NCI-H226 (cell line): ENCODE measurements around the gene LRBA.

Experiments used
- DNase-seq: peaks from one replicate; pipeline ENCODE4 v3.0.0-alpha.2; 2015

LRBA gene

GRCh38 chr4:150867148-150867547, 147.9 kb downstream of the LRBA start:
- peak; percentile 52 for DNase-seq

DNA sequence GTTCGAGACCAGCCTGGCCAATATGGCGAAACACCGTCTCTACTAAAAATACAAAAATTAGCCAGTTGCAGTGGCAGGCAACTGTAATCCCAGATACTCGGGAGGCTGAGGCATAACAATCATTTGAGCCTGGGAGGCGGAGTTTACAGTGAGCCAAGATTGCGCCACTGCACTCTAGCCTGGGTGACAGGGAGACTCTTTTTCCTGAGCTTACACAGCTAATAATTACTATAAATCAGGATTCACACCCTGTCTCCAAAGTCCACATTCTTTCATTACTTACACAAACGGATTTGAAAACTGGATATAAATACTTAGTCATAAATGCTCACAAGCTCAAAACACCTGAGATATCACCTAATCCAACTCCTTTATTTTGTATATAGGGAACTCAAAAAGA, 151.6 kb downstream of the LRBA start:
- DNase-seq, result no peak

DNA sequence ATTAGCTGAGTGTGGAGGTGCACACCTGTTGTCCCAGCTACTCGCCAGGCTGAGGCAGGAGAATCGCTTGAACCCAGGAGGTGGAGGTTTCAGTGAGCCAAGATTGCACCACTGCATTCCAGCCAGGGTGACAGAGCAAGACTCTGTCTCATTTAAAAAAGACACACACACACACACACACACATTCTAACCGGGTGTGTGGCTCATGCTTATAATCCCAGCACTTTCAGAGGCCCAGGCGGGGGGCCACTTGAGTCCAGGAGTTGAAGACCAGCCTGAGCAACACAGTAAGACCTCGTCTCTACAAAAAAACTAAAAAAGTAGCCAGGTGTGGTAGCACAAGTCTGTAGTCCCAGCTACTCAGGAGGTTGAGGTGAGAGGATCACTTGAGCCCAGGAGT, 152.3 kb downstream of the LRBA start:
- no peak for DNase-seq

DNA sequence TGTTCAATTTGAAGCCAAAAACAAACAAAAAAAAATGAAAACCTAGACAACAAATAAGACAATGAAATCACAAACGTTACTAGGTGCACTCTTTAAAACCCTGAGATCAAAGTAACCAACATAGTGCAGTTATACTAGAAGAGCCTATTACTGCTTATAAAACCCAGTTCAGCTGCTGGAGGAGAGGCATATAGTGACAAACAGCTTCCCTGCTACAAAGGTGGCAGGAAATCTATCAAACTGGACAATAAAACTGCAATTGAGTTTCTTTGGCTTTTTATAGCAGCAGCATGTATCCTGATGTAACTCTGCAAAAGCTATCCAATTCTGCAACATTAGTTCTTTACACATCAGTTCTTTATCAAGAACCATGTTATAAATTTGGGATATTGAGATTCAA, 155.6 kb downstream of the LRBA start:
- no peak for DNase-seq

DNA sequence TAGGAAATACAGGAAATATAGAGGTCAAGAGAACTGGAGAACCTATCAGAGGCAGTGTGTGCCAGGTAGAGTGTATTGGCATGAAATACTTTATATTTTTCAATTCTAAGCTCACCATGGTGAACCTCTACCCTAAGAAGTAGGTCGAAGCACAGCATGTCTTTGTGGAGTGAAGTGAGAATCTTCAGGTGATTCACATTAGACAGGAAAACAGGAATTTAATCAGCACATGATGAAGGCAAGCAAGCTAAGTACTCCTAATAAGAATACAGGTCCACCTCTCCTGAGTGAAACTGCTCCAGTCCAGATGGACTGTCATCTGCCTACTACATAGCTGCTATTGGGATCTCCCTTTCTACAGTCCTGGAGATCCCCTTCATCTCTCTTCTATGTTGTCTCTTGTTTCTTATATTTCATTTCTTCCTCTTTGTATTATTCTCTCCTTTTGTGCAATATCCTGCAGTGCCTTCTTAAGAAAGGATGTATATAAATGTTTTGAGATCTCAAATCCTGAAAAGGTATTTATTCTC, 159.0 kb downstream of the LRBA start:
- DNase-seq, result no peak

DNA sequence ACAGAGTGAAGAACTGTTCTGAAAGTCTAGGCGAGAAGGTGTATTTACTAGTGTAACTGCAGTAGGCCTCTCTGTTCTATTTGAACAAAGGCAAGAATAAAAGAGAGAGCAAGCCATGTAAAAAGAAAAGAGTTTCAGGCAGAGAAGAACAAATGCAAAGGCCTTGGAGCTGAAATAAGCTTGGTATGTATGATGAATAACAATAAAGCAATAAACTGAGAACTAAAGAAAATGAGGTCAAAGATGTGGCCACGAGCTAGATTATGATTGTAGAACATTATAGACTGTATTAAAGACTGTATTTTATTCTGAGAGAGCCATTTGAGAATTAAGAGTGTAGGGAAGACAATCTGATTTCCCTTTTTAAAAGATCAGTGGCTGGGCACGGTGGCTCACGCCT, 160.5 kb downstream of the LRBA start:
- DNase-seq, result no peak

DNA sequence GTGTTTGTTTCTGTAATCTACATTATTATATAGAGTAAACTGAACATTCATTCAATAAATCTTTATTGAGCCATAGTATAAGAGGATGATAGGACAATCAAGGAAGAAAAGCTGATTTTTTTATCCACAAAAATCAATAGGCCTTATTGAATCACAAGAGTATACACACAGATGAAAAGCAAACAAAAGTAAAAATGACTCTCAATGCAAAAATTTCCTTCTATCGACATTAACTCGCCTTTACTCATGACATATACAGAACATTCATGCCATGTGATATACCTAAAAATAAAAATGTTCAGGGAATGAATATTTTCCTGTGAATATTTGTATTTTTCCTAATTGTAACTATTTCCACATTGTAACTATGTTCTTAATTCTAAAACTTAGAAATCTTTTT, 161.2 kb downstream of the LRBA start:
- no peak for DNase-seq

DNA sequence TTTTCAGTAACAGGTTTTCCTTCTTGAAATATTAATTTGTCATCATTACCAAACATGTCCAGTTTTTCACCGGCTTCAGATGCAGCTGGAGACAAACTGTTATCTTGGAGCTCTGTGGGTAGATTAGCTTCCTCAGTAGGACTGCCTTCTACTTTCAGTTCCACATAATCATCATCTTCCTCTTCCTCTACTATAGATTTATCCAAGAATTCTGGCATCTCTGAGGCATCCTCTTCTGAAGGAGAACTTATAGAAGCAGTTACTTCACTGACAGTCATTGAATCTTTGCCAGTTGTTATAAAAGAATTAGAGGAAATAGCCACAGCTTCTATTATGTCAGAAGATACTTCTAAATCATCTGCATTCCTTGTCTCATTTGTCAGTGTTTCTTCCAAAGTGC, 162.9 kb downstream of the LRBA start:
- DNase-seq, result peak; percentile 3

- peak; percentile 67 for DNase-seq
Observed at GRCh38 chr4:150849016-150849415, 166.1 kb downstream of the LRBA start.

GRCh38 chr4:150828159-150828558, 186.9 kb downstream of the LRBA start:
- no peak for DNase-seq

- no peak for DNase-seq
Observed at GRCh38 chr4:150827226-150827625, 187.9 kb downstream of the LRBA start.

- DNase-seq, result no peak
Observed at GRCh38 chr4:150826306-150826705, 188.8 kb downstream of the LRBA start.

GRCh38 chr4:150822407-150822806, 192.7 kb downstream of the LRBA start:
- no peak for DNase-seq

DNA sequence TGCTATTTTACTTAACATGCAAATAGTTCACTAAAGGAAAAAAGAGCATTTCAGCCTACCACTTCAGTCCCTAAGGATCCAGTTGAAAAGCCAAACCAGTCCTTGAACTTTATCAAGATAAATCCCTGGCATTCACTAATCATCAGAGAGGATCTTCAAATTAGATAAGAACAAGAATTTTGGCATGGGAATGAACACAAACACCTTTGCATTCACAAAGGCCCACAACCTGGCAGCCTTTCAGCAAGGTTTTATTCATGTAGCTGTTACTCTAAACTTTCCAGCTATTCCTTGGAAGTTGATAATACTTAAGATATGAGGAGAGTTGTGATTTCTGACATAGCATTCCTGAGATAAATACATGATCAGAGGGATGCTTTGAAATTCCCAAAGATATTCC, 193.4 kb downstream of the LRBA start:
- DNase-seq, result peak; percentile 37

GRCh38 chr4:150820409-150820808, 194.7 kb downstream of the LRBA start:
- no peak for DNase-seq

DNA sequence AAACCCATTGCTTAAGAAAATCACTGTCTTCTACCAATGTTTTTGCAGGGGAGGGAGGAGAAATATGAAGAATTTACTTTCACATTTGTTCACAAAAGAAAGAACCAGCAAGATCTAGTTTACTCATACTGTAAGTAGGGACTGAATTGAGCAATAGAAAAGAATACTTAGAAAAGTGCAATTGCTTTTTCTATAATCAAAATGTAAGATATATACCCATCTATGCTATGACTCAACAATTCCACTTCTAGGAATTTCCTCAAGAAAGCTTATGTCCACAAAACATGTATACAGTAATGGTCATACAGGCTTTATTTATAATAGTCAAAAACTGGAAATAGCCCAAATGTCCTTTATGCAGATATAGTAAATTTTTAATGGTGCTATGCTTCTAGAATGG, 196.4 kb downstream of the LRBA start:
- peak; percentile 19 for DNase-seq

DNA sequence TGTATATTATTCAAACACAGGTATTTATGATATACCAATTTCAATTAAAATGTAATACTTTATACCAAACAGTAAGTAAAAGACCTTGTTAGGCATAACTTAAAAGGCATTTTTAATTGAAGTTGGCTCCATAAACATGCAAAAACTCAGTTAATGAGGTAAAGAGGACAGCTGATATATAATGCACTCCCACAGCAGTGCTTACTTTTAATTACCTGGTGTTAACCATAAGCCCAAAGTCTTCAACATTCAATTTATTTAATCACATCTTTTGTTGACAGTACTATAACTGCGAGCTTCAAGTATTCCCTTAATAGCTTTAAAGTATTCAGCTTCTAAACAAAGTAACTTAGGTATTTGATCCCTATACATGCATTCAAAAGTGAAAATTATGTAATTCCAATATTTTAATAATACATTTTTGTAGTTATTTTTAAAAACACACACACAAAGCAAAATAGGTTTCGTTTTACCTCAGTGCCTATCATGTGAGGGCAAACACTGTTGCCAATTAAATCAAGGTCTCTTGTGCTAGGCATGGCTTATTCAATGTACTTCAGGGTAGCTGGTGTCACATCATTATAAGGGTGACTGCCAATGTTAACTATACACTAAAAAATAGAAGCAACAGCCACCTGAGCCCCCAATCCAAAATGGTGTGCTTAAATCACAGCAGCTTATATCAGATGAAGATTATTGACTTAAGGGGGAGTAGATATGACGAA, 197.1 kb downstream of the LRBA start:
- DNase-seq, result no peak

GRCh38 chr4:150817017-150817416, 198.1 kb downstream of the LRBA start:
- DNase-seq, result no peak

GRCh38 chr4:150816491-150816890, 198.6 kb downstream of the LRBA start:
- DNase-seq, result no peak

DNA sequence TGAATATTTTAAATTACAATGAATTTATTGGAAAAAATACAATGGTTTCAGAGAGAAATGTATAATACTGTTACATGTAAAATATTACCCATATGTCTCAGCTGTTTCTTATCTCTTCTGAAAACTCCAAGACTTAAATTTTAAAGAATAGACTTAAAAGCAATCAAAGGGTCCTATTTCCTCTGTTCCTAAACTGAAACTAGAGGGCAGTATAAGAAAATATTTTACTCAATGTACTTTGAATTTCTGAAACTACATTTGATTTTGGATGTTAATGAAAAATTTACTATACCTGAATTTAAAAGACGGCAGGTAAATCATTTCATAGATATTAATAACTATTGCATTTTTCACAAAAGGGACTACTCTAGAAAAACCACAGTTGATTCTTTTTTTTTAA, 200.2 kb downstream of the LRBA start:
- DNase-seq, result no peak

DNA sequence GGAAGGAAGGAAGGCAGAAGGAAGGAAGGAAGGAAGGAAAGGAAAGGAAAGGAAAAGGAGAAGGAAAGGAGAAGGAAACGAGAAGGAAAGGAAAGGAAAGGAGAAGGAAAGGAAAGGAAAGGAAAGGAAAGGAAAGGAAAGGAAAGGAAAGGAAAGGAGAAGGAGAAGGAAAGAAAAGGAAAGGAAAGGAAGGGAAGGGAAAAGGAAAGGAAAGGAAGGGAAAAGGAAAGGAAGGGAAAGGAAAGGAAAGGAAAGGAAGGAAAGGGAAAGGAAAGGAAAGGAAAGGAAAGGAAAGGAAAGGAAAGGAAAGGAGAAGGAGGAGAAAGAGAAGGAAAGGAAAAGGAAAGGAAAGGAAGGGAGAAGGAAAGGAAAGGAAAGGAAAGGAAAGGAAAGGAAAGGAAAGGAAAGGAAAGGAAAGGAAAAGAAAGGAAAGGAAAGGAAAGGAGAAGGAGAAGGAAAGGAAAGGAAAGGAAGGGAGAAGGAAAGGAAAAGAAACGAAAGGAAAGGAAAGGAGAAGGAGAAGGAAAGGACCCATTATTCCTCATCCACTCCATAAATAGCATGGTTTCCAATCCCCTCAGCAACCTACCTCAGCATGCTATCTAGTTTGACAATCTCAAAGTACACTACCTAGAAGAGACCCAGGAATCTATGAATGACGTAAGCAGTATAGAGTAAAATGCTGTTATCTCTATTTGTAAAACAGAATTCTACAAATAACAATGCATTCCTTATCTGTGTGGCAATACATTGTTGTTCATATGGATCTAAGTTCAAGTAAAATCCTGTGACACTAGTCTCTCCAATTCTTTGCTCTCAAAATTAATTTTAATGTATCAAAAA, 209.7 kb downstream of the LRBA start:
- DNase-seq, result no peak

DNA sequence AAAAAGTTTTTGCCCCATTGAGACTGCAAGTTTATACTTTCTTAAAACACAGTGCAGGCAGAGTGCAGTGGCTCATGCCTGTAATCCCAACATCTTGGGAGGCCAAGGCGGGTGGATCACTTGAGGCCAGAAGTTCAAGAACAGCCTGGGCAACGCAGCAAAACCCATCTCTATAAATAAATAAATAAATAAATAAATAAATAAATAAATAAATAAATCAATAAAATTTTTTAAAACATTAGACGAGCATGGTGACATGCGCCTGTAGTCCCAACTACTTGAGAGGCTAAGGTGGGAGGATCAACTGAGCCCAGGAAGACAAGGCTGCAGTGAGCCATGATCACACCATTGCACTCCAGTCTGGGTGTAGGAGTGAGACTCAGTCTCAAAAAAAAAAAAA, 213.3 kb downstream of the LRBA start:
- no peak for DNase-seq

GRCh38 chr4:150799207-150799606, 215.9 kb downstream of the LRBA start:
- no peak for DNase-seq

GRCh38 chr4:150794706-150795105, 220.4 kb downstream of the LRBA start:
- no peak for DNase-seq
